ENCODE results near the gene NKTR. TPM values are rescaled to one million over a fixed set of nuclear protein-coding genes. Genes with fewer than 3 reads are reported as not detected.

NKTR gene
- total RNA-seq, 1 donor from 2014 or later, result 118 TPM

DNA sequence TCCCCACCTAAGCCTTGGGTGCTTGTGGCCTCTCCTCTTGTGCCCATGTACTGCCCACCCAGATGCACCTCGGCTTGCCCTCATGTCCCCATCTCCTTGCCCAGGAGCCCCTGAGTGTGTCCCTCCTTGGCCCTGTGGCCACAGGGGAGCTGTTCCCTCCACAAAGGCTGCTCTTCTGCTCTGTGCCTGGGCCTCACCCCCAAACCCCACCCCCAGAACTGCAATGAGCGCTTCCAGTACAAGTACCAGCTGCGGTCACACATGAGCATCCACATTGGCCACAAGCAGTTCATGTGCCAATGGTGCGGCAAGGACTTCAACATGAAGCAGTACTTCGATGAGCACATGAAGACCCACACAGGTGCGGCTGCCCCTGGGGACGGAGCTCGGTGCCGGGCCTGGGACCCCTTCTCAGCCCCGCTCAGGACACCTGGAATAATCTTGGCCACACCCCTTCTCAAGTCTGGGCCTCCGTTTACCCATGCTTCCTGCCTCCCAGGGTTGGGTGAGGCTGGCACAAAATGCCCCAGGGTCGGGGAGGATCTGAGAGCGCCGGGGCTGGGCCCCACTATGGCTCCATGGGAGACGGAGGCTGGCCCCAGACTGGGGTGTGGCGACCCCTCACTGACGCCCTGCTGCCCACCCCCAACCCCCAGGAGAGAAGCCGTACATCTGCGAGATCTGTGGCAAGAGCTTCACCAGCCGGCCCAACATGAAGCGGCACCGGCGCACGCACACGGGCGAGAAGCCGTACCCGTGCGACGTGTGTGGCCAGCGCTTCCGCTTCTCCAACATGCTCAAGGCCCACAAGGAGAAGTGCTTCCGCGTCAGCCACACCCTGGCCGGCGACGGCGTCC is 63.3 kb downstream of the NKTR start:
- TF ChIP-seq, protein P1, sequence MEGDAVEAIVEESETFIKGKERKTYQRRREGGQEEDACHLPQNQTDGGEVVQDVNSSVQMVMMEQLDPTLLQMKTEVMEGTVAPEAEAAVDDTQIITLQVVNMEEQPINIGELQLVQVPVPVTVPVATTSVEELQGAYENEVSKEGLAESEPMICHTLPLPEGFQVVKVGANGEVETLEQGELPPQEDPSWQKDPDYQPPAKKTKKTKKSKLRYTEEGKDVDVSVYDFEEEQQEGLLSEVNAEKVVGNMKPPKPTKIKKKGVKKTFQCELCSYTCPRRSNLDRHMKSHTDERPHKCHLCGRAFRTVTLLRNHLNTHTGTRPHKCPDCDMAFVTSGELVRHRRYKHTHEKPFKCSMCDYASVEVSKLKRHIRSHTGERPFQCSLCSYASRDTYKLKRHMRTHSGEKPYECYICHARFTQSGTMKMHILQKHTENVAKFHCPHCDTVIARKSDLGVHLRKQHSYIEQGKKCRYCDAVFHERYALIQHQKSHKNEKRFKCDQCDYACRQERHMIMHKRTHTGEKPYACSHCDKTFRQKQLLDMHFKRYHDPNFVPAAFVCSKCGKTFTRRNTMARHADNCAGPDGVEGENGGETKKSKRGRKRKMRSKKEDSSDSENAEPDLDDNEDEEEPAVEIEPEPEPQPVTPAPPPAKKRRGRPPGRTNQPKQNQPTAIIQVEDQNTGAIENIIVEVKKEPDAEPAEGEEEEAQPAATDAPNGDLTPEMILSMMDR (IDR thresholded peaks at IDR 0.05; ENCODE audit: unreplicated experiment), result no peak
- H3K27ac Mint-ChIP-seq (ENCODE audit: unreplicated experiment), result no peak overlapping the region
- peaks cover 5% of the 10 kb centered on the region for H3K4me1 Mint-ChIP-seq (ENCODE audit: unreplicated experiment)
- no peak for DNase-seq (ENCODE audit: low spot score)
- no peak overlapping the region for H3K4me3 Mint-ChIP-seq (ENCODE audit: unreplicated experiment)
- peaks cover 22% of the 10 kb centered on the region for H3K27me3 Mint-ChIP-seq (ENCODE audit: unreplicated experiment)
- peaks cover 13% of the 10 kb centered on the region for H3K36me3 Mint-ChIP-seq (ENCODE audit: low read depth, unreplicated experiment)
- H3K9me3 Mint-ChIP-seq (ENCODE audit: unreplicated experiment), result no peaks in the 10 kb centered on the region

DNA sequence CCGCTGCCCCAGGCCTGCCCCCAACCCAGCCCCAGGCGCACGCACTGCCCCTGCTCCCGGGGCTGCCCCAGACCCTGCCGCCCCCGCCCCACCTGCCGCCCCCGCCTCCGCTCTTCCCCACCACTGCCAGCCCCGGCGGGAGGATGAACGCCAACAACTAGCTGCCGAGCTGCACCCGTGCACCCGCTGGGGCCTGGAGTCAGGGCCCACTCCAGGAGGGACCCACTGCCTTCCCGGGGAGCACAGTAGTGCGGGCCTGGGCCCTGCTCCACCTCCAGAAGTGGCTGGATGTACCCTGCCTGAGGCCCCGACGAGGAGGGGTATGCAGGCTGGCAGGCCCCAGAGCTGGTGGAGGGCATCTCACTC is 63.9 kb downstream of the NKTR start:
- no peak overlapping the region for H3K4me3 Mint-ChIP-seq (ENCODE audit: unreplicated experiment)
- no peaks in the 10 kb centered on the region for H3K9me3 Mint-ChIP-seq (ENCODE audit: unreplicated experiment)
- H3K27me3 Mint-ChIP-seq (ENCODE audit: unreplicated experiment), result peaks cover 22% of the 10 kb centered on the region
- H3K36me3 Mint-ChIP-seq (ENCODE audit: low read depth, unreplicated experiment), result peaks cover 13% of the 10 kb centered on the region
- H3K27ac Mint-ChIP-seq (ENCODE audit: unreplicated experiment), result no peak overlapping the region
- no peak for DNase-seq (ENCODE audit: low spot score)
- H3K4me1 Mint-ChIP-seq (ENCODE audit: unreplicated experiment), result peaks cover 5% of the 10 kb centered on the region
- TF ChIP-seq, protein P1 (IDR thresholded peaks at IDR 0.05; ENCODE audit: unreplicated experiment), result no peak

DNA sequence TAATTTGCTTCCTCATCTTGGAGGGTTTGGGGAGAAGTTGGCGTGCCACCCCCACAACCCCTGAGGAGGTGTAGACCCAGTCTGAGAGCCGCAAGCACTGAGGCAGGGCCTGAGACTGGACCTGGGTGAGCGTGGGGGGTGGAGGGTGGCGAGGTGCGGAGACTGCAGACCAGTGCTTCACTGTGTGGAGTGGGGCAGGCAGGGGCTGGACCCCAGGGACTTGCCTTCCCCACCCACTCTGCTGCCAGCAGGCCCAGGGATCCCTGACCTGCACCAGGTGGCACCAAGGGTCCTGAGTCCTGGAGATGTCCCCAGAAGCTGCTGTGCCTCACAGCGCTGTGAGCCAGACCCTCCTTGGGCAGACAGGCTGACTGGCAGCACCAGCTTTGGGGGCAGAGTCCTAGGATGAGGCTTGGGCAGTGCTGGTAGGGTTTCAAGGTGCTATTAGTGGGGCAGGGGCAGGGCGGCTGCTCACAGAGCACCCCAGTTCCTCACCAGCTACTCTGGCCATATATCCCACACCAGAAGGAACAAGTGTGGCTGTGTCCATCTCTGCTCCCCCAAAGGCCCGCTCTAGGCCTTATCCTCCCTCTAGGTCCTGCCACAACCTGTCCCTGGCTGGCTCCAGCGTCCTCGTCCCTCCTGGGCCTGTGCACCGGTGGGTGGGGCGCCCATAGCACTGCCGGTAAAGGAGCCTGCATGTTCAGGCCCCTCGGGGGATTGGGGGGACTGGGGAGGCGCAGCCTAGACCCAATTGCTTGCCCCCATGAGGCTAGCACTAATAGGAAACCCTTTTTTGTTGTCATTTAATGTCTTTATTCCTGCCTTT is 64.8 kb downstream of the NKTR start:
- Mint-ChIP-seq H3K4me1 (ENCODE audit: unreplicated experiment) (peaks cover under 1% of the 10 kb centered on the region), H3K27me3 (ENCODE audit: unreplicated experiment) (peaks cover 18% of the 10 kb centered on the region), H3K9me3 (ENCODE audit: unreplicated experiment) (no peaks in the 10 kb centered on the region), H3K4me3 (ENCODE audit: unreplicated experiment) (no peak overlapping the region), H3K27ac (ENCODE audit: unreplicated experiment) (no peak overlapping the region), H3K36me3 (ENCODE audit: low read depth, unreplicated experiment) (peaks cover 8% of the 10 kb centered on the region)
- no peak for DNase-seq (ENCODE audit: low spot score)
- TF ChIP-seq, protein P1 (IDR thresholded peaks at IDR 0.05; ENCODE audit: unreplicated experiment), result no peak

DNA sequence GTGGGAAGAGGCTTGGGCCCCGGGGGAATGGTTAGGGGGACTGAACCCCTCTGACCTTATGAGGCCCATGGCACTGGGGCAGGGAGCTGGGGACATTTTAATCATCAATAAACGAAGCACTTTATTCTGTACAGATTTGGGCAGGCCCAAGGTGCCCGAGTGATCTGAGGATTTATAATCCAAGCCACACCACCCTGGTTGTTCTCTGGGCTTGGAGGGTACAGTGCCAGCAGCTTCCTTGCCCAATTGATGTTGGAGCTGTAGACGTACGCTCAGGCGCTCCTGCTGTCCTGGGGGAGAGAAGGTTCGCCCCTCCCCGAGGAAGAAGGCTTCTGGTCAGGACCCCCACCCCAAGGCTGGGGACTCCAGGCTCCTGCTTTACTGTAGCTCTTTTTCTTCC is 65.5 kb downstream of the NKTR start:
- Mint-ChIP-seq H3K4me1 (ENCODE audit: unreplicated experiment) (no peaks in the 10 kb centered on the region), H3K36me3 (ENCODE audit: low read depth, unreplicated experiment) (peaks cover 5% of the 10 kb centered on the region), H3K27me3 (ENCODE audit: unreplicated experiment) (peaks cover 15% of the 10 kb centered on the region), H3K4me3 (ENCODE audit: unreplicated experiment) (no peak overlapping the region), H3K9me3 (ENCODE audit: unreplicated experiment) (no peaks in the 10 kb centered on the region), H3K27ac (ENCODE audit: unreplicated experiment) (no peak overlapping the region)
- TF ChIP-seq, protein P1 (IDR thresholded peaks at IDR 0.05; ENCODE audit: unreplicated experiment), result no peak
- DNase-seq (ENCODE audit: low spot score), result no peak
